ENCODE results near the gene CCDC38. TPM values are rescaled to one million over a fixed set of nuclear protein-coding genes. Genes with fewer than 3 reads are reported as not detected.

CCDC38 gene
- total RNA-seq, 3 donors from 2014 or later = not detected

- Histone ChIP-seq H3K4me1 (ENCODE audit: low read depth) (no peaks in the 10 kb centered on the region), H3K4me3 (no peak overlapping the region), H3K36me3 (ENCODE audit: low read depth) (no peaks in the 10 kb centered on the region), H3K9me3 (no peaks in the 10 kb centered on the region)
- no peak for TF ChIP-seq CTCF (IDR thresholded peaks at IDR 0.05)
- intact Hi-C loops (cut with DNase I, micrococcal nuclease) = no loop called here
- DNase-seq (no peak), ATAC-seq (no peak)
These were observed 23.3 kb downstream of the CCDC38 start for GRCh38 chr12:95919110-95919509.

GRCh38 chr12:95918194-95918993 is 24.0 kb downstream of the CCDC38 start:
- ATAC-seq = peak; percentile 86
- no peak overlapping the region for H3K4me3 ChIP-seq
- intact Hi-C loops (cut with DNase I, micrococcal nuclease) = no loop called here
- no peaks in the 10 kb centered on the region for H3K36me3 ChIP-seq (ENCODE audit: low read depth)
- DNase-seq = peak in 1 of 3 donors; percentile 58
- TF ChIP-seq CTCF (IDR thresholded peaks at IDR 0.05) = peak; percentile 45
- H3K4me1 ChIP-seq (ENCODE audit: low read depth) = no peaks in the 10 kb centered on the region
- no peaks in the 10 kb centered on the region for H3K9me3 ChIP-seq

- H3K36me3 ChIP-seq (ENCODE audit: low read depth) = no peaks in the 10 kb centered on the region
- H3K4me3 ChIP-seq = no peak overlapping the region
- no peaks in the 10 kb centered on the region for H3K4me1 ChIP-seq (ENCODE audit: low read depth)
- ATAC-seq = no peak
- H3K9me3 ChIP-seq = no peaks in the 10 kb centered on the region
- no peak for DNase-seq
- intact Hi-C loops (cut with DNase I, micrococcal nuclease) = no loop called here
- no peak for TF ChIP-seq CTCF (IDR thresholded peaks at IDR 0.05)
These were observed 32.5 kb downstream of the CCDC38 start for GRCh38 chr12:95909871-95910270.

- intact Hi-C loops (cut with DNase I, micrococcal nuclease) = no loop called here
- DNase-seq = no peak
- ATAC-seq = no peak
- Histone ChIP-seq H3K4me3 (no peak overlapping the region), H3K9me3 (no peaks in the 10 kb centered on the region), H3K36me3 (ENCODE audit: low read depth) (no peaks in the 10 kb centered on the region), H3K4me1 (ENCODE audit: low read depth) (no peaks in the 10 kb centered on the region)
- TF ChIP-seq CTCF (IDR thresholded peaks at IDR 0.05) = no peak
These were observed 33.8 kb downstream of the CCDC38 start for GRCh38 chr12:95908573-95908972.

- intact Hi-C loops (cut with DNase I, micrococcal nuclease) = no loop called here
- no peak overlapping the region for H3K4me3 ChIP-seq
- ATAC-seq = no peak
These were observed 44.3 kb downstream of the CCDC38 start for GRCh38 chr12:95898081-95898480.

More at GRCh38 chr12:95898081-95898480, 44.3 kb downstream of the CCDC38 start:
- no peak for DNase-seq
- no peak for TF ChIP-seq CTCF (IDR thresholded peaks at IDR 0.05)
- Histone ChIP-seq H3K9me3 (no peaks in the 10 kb centered on the region), H3K4me1 (ENCODE audit: low read depth) (no peaks in the 10 kb centered on the region), H3K36me3 (ENCODE audit: low read depth) (no peaks in the 10 kb centered on the region)

Data from mucosa of descending colon (tissue), 3 donors.